ENCODE results near the gene HMGCS2.
"Not testable (repeated sequence)": the region's sequence is repeated elsewhere in the genome, so short reads cannot be mapped to it uniquely, and the experiment has no call there.

HMGCS2 gene

GRCh38 chr1:119725626-119726025 lies 43.1 kb downstream of the HMGCS2 start:
- DNase-seq: no peak

DNA sequence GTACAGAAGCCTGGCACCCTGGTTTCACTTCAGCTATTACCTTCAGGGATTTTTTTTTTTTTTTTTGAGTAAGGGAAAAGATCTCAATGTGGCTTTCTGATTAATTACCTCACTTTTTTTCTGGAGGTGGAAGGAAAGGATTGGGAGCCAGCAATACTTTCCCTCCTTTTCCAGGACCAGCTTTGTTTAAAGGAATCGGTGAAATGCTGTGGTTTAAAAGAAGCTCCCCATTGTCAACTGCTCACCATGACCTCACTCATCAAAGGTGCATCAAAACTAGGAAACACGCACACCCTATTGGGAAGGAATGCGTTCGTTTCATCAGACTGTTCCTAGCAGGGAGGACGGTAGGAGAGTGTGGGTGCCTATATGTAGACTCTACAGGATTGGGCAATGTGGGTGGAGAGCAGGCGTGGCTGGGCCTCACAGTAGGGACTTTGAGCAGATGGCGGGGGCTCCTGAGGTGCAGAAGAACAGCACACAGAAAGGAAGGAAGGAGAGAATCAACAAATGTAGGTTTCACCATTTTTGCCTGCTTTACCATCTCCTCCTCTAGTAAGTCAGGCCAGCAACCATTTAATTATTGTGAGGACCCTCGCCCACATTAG lies 44.0 kb downstream of the HMGCS2 start:
- no peak for DNase-seq

- DNase-seq: no peak
Observed at GRCh38 chr1:119721896-119722295, 46.8 kb downstream of the HMGCS2 start.

DNA sequence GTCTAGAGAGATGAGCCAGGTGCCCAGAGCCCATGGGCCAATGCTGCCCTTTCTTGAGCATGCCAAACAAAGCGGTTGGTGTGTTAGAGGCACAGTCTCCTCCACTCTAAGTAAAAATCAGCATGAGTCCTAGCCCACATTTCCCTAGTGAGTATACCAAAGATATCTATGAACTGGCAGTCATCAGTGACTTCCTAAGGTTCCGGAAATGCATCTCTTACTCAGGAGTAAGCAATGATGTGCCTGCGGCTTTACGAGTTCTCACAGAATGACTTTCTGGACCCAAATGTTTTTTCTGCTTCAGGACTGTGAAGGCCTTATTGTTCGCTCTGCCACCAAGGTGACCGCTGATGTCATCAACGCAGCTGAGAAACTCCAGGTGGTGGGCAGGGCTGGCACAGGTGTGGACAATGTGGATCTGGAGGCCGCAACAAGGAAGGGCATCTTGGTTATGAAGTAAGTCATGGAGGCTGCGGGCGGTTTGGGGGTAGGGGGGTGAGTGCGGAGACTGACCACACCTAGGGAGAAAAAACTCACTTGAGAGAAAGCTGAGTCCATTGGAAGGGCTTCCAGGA lies 47.8 kb downstream of the HMGCS2 start:
- no peak for DNase-seq

- DNase-seq: no peak
Observed at GRCh38 chr1:119718972-119719371, 49.7 kb downstream of the HMGCS2 start.

GRCh38 chr1:119718409-119718808 lies 50.3 kb downstream of the HMGCS2 start:
- no peak for DNase-seq

DNA sequence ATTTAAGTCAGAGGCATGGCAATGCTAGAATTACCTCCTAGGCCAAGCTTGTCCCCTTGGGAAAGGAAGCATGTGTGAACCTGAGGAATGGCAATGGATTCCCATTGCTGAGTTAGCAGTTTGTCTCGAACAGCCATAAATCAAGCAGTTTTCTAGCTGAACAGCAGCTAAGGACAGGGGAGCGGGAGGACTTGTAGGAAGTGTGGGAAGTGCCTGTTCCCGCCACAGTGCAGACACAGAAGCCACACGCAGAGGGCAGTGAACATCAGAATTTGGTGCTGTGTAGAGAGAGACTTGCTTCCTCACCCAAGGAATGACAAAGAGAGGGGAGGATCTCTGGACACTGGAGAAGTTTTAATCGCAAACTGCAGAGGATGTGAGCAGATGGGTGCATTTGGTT lies 53.2 kb downstream of the HMGCS2 start:
- DNase-seq: no peak

GRCh38 chr1:119714583-119714982 lies 54.1 kb downstream of the HMGCS2 start:
- no peak for DNase-seq

GRCh38 chr1:119713749-119714456 lies 54.8 kb downstream of the HMGCS2 start:
- DNase-seq: no peak

DNA sequence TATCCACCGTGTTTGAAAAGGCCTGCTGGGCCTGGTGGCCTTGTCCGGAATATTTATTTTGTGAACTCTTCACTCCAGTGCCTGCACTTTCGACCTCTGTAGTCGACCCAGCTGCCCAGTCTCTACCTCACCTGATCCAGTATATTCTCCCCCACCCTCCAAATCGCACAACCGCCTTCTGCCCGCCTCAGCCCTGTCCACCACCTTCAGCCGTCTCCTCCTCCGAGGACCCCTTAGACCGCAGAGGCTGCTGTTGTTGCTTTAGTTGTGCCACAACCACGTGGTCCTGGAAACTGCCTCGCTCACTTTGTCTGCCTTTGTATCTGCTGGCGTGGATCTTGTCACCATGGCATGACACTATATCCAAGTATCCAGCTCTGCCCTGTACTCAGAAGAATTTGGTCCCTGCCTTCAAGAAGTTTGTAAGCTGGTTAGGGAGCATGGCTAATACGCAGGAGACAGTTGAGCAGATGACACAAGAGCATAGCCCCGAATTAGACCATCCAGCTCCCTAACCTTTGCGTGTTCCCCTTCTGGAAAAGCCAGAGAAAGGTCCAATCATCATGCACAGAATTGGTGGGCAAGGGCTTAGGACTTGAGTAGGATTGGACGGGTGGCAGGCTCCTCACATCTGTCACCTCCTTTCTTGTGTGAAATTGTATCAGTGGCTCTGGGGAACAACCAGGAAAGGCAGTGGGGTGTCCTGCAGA lies 55.5 kb downstream of the HMGCS2 start:
- no peak for DNase-seq

DNA sequence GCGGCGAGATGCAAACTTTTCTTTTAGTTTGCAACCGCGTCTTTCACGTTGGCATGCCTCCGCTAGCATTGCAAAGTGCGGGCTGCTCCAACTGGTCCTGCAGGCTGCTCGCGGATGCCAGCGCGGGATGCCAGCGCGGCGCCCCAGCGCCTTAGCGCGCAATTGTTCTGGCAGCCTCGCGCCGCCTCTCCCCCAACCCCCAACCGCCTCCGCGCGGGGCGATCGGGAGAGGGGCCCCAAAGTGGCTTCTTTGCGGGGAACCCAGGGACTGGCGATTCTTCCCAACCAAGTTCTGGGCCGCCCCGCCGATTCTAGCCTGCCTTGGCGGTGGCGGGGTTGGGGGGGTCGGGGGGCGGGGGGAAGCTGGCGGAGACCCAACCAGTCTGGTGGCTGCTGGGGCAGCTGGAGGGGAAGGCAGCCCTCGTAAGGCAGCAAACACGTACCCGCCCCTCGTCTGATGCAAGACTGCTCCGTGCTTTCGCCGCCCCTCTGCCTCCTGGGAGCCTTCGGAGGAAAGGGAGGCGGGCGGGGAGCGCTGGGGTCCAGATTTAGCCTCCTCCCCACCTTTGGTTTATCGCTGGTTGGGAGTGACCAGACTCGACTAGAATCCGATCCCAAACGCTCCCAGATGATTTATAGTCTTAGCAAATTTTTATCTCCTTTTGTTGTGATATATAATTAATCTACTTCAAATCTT lies 56.2 kb downstream of the HMGCS2 start:
- peak; percentile 17 for DNase-seq

GRCh38 chr1:119711804-119712341 lies 56.8 kb downstream of the HMGCS2 start, which contains the start of gene PHGDH:
Gene PHGDH (plus strand): TSS chr1:119711934. CDS start chr1:119712023, 89 bp downstream.
- peak; percentile 36 for DNase-seq

GRCh38 chr1:119711356-119711803 lies 57.3 kb downstream of the HMGCS2 start:
- not testable (repeated sequence) for DNase-seq

DNA sequence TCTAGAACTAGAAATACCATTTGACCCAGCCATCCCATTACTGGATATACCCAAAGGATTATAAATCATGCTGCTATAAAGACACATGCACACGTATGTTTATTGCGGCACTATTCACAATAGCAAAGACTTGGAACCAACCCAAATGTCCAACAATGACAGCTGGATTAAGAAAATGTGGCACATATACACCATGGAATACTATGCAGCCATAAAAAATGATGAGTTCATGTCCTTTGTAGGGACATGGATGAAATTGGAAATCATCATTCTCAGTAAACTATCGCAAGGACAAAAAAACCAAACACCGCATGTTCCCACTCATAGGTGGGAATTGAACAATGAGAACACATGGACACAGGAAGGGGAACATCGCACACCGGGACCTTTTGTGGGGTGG lies 62.1 kb downstream of the HMGCS2 start:
- not testable (repeated sequence) for DNase-seq

- no peak for DNase-seq
Observed at GRCh38 chr1:119703666-119704450, 64.8 kb downstream of the HMGCS2 start.

GRCh38 chr1:119702384-119702783 lies 66.3 kb downstream of the HMGCS2 start:
- DNase-seq: no peak

- DNase-seq: no peak
Observed at GRCh38 chr1:119701659-119702058, 67.0 kb downstream of the HMGCS2 start.

GRCh38 chr1:119700326-119700725 lies 68.4 kb downstream of the HMGCS2 start:
- no peak for DNase-seq
